Measurements from ENCODE around the gene NEK1. TPM values are rescaled to one million over a fixed set of nuclear protein-coding genes. Genes with fewer than 3 reads are reported as not detected.

Gene NEK1
- total RNA-seq, 1 experiment from 2014 or later = 10.3 TPM

DNA sequence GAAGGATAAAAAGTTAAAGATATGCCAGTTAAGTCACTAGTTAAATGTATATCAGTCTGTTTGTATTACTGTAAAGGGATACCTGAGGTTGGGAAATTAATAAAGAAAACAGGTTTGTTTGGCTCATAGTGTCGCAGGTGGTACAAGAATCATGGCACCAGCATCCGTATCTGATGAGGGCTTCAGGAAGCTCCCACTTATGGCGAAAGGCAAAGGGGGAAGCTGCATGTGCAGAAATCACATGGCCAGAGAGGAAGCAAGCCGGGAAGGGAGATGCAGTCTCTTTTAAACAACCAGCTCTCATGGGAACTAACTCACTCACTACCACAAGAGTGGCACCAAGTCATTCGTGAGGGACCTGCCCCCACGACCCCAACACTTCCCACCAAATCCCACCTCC, 249.8 kb downstream of the NEK1 start:
- Mint-ChIP-seq H3K9me3 (peaks cover 18% of the 10 kb centered on the region), H3K36me3 (peaks cover 8% of the 10 kb centered on the region; the same call in 1 of the 2 replicates), H3K27ac (no peak overlapping the region), H3K4me3 (no peak overlapping the region), H3K4me1 (no peaks in the 10 kb centered on the region), H3K27me3 (ENCODE audit: low read depth) (no peaks in the 10 kb centered on the region; the same call in 1 of the 2 replicates)
- ChIA-PET CTCF (no interaction called here), POLR2A (no interaction called here)
- TF ChIP-seq FOXJ3 (CRISPR knock-in tag; IDR thresholded peaks at IDR 0.05; ENCODE audit: borderline replicate concordance) (no peak), ZNF532 (CRISPR knock-in tag; IDR thresholded peaks at IDR 0.05; ENCODE audit: borderline replicate concordance) (no peak), TP53 (CRISPR knock-in tag; IDR thresholded peaks at IDR 0.05) (no peak), IRF2 (CRISPR knock-in tag; IDR thresholded peaks at IDR 0.05; ENCODE audit: borderline replicate concordance, low read depth) (no peak), RORB (CRISPR knock-in tag; IDR thresholded peaks at IDR 0.05) (no peak), SOX15 (CRISPR knock-in tag; IDR thresholded peaks at IDR 0.05) (no peak), SMAD4 (CRISPR knock-in tag; IDR thresholded peaks at IDR 0.05) (no peak), ATF6 (CRISPR knock-in tag; IDR thresholded peaks at IDR 0.05) (no peak), SP1 (CRISPR knock-in tag; conservative IDR thresholded peaks at IDR 0.05) (no peak)
- TF ChIP-seq, protein P1, sequence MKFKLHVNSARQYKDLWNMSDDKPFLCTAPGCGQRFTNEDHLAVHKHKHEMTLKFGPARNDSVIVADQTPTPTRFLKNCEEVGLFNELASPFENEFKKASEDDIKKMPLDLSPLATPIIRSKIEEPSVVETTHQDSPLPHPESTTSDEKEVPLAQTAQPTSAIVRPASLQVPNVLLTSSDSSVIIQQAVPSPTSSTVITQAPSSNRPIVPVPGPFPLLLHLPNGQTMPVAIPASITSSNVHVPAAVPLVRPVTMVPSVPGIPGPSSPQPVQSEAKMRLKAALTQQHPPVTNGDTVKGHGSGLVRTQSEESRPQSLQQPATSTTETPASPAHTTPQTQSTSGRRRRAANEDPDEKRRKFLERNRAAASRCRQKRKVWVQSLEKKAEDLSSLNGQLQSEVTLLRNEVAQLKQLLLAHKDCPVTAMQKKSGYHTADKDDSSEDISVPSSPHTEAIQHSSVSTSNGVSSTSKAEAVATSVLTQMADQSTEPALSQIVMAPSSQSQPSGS (CRISPR knock-in tag; IDR thresholded peaks at IDR 0.05; ENCODE audit: borderline replicate concordance, low read depth) = no peak
- TF ChIP-seq, protein P2, sequence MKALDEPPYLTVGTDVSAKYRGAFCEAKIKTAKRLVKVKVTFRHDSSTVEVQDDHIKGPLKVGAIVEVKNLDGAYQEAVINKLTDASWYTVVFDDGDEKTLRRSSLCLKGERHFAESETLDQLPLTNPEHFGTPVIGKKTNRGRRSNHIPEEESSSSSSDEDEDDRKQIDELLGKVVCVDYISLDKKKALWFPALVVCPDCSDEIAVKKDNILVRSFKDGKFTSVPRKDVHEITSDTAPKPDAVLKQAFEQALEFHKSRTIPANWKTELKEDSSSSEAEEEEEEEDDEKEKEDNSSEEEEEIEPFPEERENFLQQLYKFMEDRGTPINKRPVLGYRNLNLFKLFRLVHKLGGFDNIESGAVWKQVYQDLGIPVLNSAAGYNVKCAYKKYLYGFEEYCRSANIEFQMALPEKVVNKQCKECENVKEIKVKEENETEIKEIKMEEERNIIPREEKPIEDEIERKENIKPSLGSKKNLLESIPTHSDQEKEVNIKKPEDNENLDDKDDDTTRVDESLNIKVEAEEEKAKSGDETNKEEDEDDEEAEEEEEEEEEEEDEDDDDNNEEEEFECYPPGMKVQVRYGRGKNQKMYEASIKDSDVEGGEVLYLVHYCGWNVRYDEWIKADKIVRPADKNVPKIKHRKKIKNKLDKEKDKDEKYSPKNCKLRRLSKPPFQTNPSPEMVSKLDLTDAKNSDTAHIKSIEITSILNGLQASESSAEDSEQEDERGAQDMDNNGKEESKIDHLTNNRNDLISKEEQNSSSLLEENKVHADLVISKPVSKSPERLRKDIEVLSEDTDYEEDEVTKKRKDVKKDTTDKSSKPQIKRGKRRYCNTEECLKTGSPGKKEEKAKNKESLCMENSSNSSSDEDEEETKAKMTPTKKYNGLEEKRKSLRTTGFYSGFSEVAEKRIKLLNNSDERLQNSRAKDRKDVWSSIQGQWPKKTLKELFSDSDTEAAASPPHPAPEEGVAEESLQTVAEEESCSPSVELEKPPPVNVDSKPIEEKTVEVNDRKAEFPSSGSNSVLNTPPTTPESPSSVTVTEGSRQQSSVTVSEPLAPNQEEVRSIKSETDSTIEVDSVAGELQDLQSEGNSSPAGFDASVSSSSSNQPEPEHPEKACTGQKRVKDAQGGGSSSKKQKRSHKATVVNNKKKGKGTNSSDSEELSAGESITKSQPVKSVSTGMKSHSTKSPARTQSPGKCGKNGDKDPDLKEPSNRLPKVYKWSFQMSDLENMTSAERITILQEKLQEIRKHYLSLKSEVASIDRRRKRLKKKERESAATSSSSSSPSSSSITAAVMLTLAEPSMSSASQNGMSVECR (CRISPR knock-in tag; IDR thresholded peaks at IDR 0.05; ENCODE audit: borderline replicate concordance) = no peak
- no peak for DNase-seq (ENCODE audit: low spot score)
- no peak for ATAC-seq

DNA sequence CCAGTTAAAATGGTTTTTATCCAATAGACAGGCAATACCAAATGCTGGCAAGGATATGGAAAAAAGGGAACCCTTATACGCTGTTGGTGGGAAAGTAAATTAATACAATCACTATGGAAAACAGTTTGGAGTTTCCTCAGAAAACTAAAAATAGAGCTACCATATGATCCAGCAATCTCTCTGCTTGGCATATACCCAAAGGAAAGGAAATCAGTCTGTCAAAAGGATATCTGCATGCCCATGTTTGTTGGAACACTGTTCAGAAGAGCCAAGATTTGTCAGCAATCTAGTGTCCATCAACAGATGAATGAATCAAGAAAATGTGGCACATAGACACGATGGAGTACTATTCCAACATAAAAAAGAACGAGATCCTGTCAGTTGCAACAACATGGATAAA, 250.6 kb downstream of the NEK1 start:
- Mint-ChIP-seq H3K4me1 (no peaks in the 10 kb centered on the region), H3K36me3 (peaks cover 7% of the 10 kb centered on the region; the same call in 1 of the 2 replicates), H3K27me3 (ENCODE audit: low read depth) (no peaks in the 10 kb centered on the region; the same call in 1 of the 2 replicates), H3K27ac (no peak overlapping the region), H3K9me3 (peaks cover 17% of the 10 kb centered on the region), H3K4me3 (no peak overlapping the region)
- CTCF ChIA-PET = no interaction called here
- TF ChIP-seq, protein P2 (CRISPR knock-in tag; IDR thresholded peaks at IDR 0.05; ENCODE audit: borderline replicate concordance) = no peak
- TF ChIP-seq ZNF232 (CRISPR knock-in tag; IDR thresholded peaks at IDR 0.05) = no peak
- DNase-seq (ENCODE audit: low spot score) (no peak), ATAC-seq (no peak)
- POLR2A ChIA-PET = no interaction called here
